K562 (cell line): ENCODE data around the gene DBF4B. TPM values are rescaled to one million over a fixed set of nuclear protein-coding genes. Genes with fewer than 3 reads are reported as not detected.
A peak's percentile ranks its signal among the peaks of the same experiment; 100 is the strongest.

Experiments
- ATAC-seq: fragments of 200-7000 bp; cut with Tn5 transposase; 3 replicates; pipeline ENCODE4 v1.9.1; 2020; ENCODE audit warnings: moderate library complexity
- BruUV-seq: library from RNA; stranded (reverse); fragments of 400-500 nt; replicated peaks from 2 replicates; lab custom pipeline; 2021; lab: Mats Ljungman, UMichigan
- CTCF ChIA-PET: fragments of 300-600 bp; formaldehyde crosslinking; extraction: SDS; loops from one replicate; lab custom pipeline; 2021; ENCODE audit warnings: low intra/inter-chr PET ratio; lab: Yijun Ruan, JAX
- POLR2A ChIA-PET: fragments of 300-600, 350-650 bp; sonication (Branson Sonifier 250); formaldehyde crosslinking; extraction: SDS; loops from one replicate; lab custom pipeline; 2021; ENCODE audit warnings: antibody characterized with exemption, inconsistent platforms; lab: Yijun Ruan, JAX
- DNase-seq, 4 experiments: peaks; one replicate each; pipeline versions ENCODE4 v3.0.0 to v3.0.0-alpha.2; 2011 to 2018; ENCODE audit warnings: low spot score in 3 of 4, mixed read lengths in 3 of 4; ENCODE audit errors: extremely low read depth in 1 of 4
- FAIRE-seq: peaks from 2 replicates; lab custom pipeline; 2011; peaks lifted over from hg19 to GRCh38; lab: Jason Lieb, UNC
- H2AFZ ChIP-seq: 2 replicates; pipeline ENCODE4 v1.6.0; 2011; ENCODE audit warnings: low read depth, low read length, control low read depth, inconsistent platforms
- H3K27ac ChIP-seq: fragments of 200-600 bp; 3 replicates; pipeline ENCODE4 v1.8.0; 2011; ENCODE audit warnings: low read depth, mild to moderate bottlenecking, control low read depth, inconsistent platforms, low read length, moderate library complexity, mixed read lengths; ENCODE audit errors: extremely low read depth
- H3K27me3 ChIP-seq, 2 experiments: fragments of 300-600 bp in 1 of 2; 2 replicates in 1 of 2; 3 replicates in 1 of 2; pipeline versions ENCODE4 v1.6.0 to v1.8.0; 2011; ENCODE audit warnings: inconsistent platforms in 2 of 2, low read length in 2 of 2, mild to moderate bottlenecking in 1 of 2, mixed read lengths in 1 of 2, moderate library complexity in 1 of 2; ENCODE audit not compliant: control insufficient read depth in 2 of 2, insufficient read depth in 2 of 2
- H3K36me3 ChIP-seq: fragments of 300-600 bp; 3 replicates; pipeline ENCODE4 v1.8.0; 2011; ENCODE audit warnings: mild to moderate bottlenecking, low read length, inconsistent platforms; ENCODE audit not compliant: control insufficient read depth, insufficient read depth
- H3K4me1 ChIP-seq, 2 experiments: fragments of 200-600 bp in 1 of 2; replicated peaks in 1 of 2; 2 replicates in 1 of 2; 3 replicates in 1 of 2; pipeline versions ENCODE4 v1.5.1 to v1.8.0; 2011; ENCODE audit warnings: inconsistent platforms in 2 of 2, low read length in 2 of 2, mild to moderate bottlenecking in 1 of 2, mixed read lengths in 1 of 2, moderate library complexity in 1 of 2; ENCODE audit not compliant: control insufficient read depth in 2 of 2, insufficient read depth in 2 of 2
- H3K4me2 ChIP-seq: 2 replicates; pipeline ENCODE4 v1.6.1; 2011; ENCODE audit warnings: low read length, control low read depth, inconsistent platforms, mixed read lengths; ENCODE audit not compliant: insufficient read depth
- H3K4me3 ChIP-seq: fragments of 200-600 bp; sonication (generic), shearing (Covaris generic); 2 replicates; pipeline ENCODE4 v1.5.1; 2016; ENCODE audit warnings: control low read depth, inconsistent platforms
- H3K79me2 ChIP-seq: fragments of 200-600 bp; 3 replicates; pipeline ENCODE4 v1.8.0; 2011; ENCODE audit warnings: low read length, inconsistent platforms; ENCODE audit not compliant: control insufficient read depth, insufficient read depth
- H3K9ac ChIP-seq, 2 experiments: 2 replicates each; pipeline versions ENCODE4 v1.6.0 to v1.6.1; 2011; ENCODE audit warnings: low read depth in 2 of 2, low read length in 2 of 2, control low read depth in 1 of 2, inconsistent platforms in 1 of 2, mild to moderate bottlenecking in 1 of 2, mixed read lengths in 1 of 2; ENCODE audit not compliant: insufficient read depth in 1 of 2
- H3K9me1 ChIP-seq: one replicate; pipeline ENCODE4 v1.6.0; 2011; ENCODE audit warnings: inconsistent platforms, mild to moderate bottlenecking, low read length, moderate library complexity; ENCODE audit not compliant: control insufficient read depth, insufficient read depth
- H3K9me3 ChIP-seq: replicated peaks from 2 replicates; pipeline ENCODE4 v1.5.1; 2011; ENCODE audit warnings: low read depth, low read length, inconsistent platforms; ENCODE audit not compliant: control insufficient read depth, insufficient read depth
- H4K20me1 ChIP-seq: replicated peaks from 2 replicates; pipeline ENCODE4 v1.6.1; 2011; ENCODE audit warnings: low read length, inconsistent platforms, mixed read lengths; ENCODE audit not compliant: control insufficient read depth, insufficient read depth
- ADNP ChIP-seq: fragments of 200-800 bp; sonication (Bioruptor generic); IDR thresholded peaks from 2 replicates; pipeline ENCODE4 v1.6.1; 2016; ENCODE audit warnings: missing genetic modification characterization, missing compliant biosample characterization
- BCOR ChIP-seq: fragments of 450-650 bp; IDR thresholded peaks from 2 replicates; pipeline ENCODE4 v1.6.1; 2016
- BRD4 ChIP-seq: fragments of 200-600 bp; sonication (generic); IDR thresholded peaks from 2 replicates; pipeline ENCODE4 v1.6.1; 2017; ENCODE audit warnings: inconsistent platforms
- CCAR2 ChIP-seq: fragments of 200-400 bp; formaldehyde crosslinking; IDR thresholded peaks from 2 replicates; pipeline ENCODE4 v1.6.1; 2017; ENCODE audit warnings: mild to moderate bottlenecking, low read depth, low read length
- ELF4 ChIP-seq: fragments of 450-650 bp; formaldehyde crosslinking; IDR thresholded peaks from 2 replicates; pipeline ENCODE4 v1.4.0; 2022; ENCODE audit warnings: missing genetic modification characterization
- HMG20A ChIP-seq: fragments of 450-650 bp; formaldehyde crosslinking; conservative IDR thresholded peaks from 2 replicates; pipeline ENCODE4 v1.4.0; 2020; ENCODE audit warnings: mild to moderate bottlenecking, mixed read lengths
- KDM1A ChIP-seq, 2 experiments: fragments of 450-650 bp; IDR thresholded peaks; 2 replicates each; pipeline ENCODE4 v1.6.1; 2016; ENCODE audit warnings: mild to moderate bottlenecking in 2 of 2
- MTA1 ChIP-seq: fragments of 450-650 bp; IDR thresholded peaks from 2 replicates; pipeline ENCODE4 v1.6.1; 2017; ENCODE audit warnings: borderline replicate concordance
- NR2C2 ChIP-seq, 2 experiments: fragments of 200-800 bp in 1 of 2; sonication (Bioruptor generic) in 1 of 2; sonication (generic) in 1 of 2; formaldehyde crosslinking in 1 of 2; IDR thresholded peaks; 2 replicates each; pipeline versions ENCODE4 v1.6.1 to v1.8.0; 2016 to 2022; ENCODE audit warnings: mild to moderate bottlenecking in 1 of 2, missing compliant biosample characterization in 1 of 2, missing genetic modification characterization in 1 of 2, missing genetic modification reagents in 1 of 2
- PCBP1 ChIP-seq: fragments of 200-400 bp; formaldehyde crosslinking; IDR thresholded peaks from 2 replicates; pipeline ENCODE4 v1.6.1; 2018; ENCODE audit warnings: mild to moderate bottlenecking, low read depth, low read length; ENCODE audit not compliant: poor library complexity, severe bottlenecking
- RAD21 ChIP-seq, 2 experiments: fragments of 250-450 bp in 1 of 2; fragments of 450-650 bp in 1 of 2; sonication (Bioruptor Pico) in 1 of 2; formaldehyde crosslinking in 1 of 2; IDR thresholded peaks in 1 of 2; conservative IDR thresholded peaks in 1 of 2; 2 replicates each; pipeline versions ENCODE4 v1.4.0 to v1.8.0; 2020 to 2022; ENCODE audit warnings: mild to moderate bottlenecking in 2 of 2, moderate library complexity in 1 of 2
- RBM17 ChIP-seq: fragments of 200-400 bp; formaldehyde crosslinking; IDR thresholded peaks from 2 replicates; pipeline ENCODE4 v1.6.1; 2017; ENCODE audit warnings: low read depth, mild to moderate bottlenecking, low read length, borderline replicate concordance
- RBM25 ChIP-seq: fragments of 200-400 bp; formaldehyde crosslinking; IDR thresholded peaks from 2 replicates; pipeline ENCODE4 v1.6.1; 2018; ENCODE audit warnings: low read length, low read depth, moderate library complexity; ENCODE audit not compliant: severe bottlenecking
- TEAD2 ChIP-seq: fragments of 450-650 bp; IDR thresholded peaks from 2 replicates; pipeline ENCODE4 v1.6.1; 2016; ENCODE audit warnings: missing genetic modification characterization, control low read depth, missing compliant biosample characterization
- ZZZ3 ChIP-seq: fragments of 450-650 bp; IDR thresholded peaks from 2 replicates; pipeline ENCODE4 v1.6.1; 2016; ENCODE audit warnings: antibody characterized with exemption, mild to moderate bottlenecking, moderate library complexity
- WGBS: fragments of 100-300 bp; shearing (Covaris generic); methylation state at CpG from one replicate; pipeline ENCODE4 v1.1.6; 2016; ENCODE audit warnings: low coverage, mixed read lengths; ENCODE audit not compliant: insufficient coverage; ENCODE audit errors: missing lambda C conversion rate; 5-methylcytosine and 5-hydroxymethylcytosine counted together
- in situ Hi-C: fragments of 300-500 bp; cut with MboI; formaldehyde crosslinking; loops from 4 replicates; pipeline ENCODE4 v1.15.0; 2018; ENCODE audit warnings: inconsistent platforms, mixed read lengths
- intact Hi-C: fragments of 100-400 bp; cut with micrococcal nuclease; formaldehyde crosslinking; loops from 2 replicates; pipeline ENCODE4 v1.14.2; 2022
- polyA plus RNA-seq, 8 experiments: library from polyadenylated mRNA; depleted of rRNA in 4 of 8; stranded (reverse) in 5 of 8; unstranded in 3 of 8; fragments of >200 nt; fragmentation: Nextera tagmentation in 2 of 8; fragmentation: Illumina TruSeq in 1 of 8; extraction: Ambion mirVana in 2 of 8; extraction: Trizol in 1 of 8; gene quantifications; 2 replicates each; pipeline versions ENCODE4 v1.2.1 to v1.2.3, GENCODE V29; 2011 to 2014; ENCODE audit warnings: inconsistent platforms in 1 of 8, missing spikeins in 1 of 8
- total RNA-seq, 7 experiments: library from RNA; depleted of rRNA in 6 of 7; stranded (reverse); fragments of >200 nt in 6 of 7; fragmentation: Illumina TruSeq in 2 of 7; extraction: Trizol in 2 of 7; gene quantifications; 2 replicates each; pipeline versions ENCODE4 v1.2.1 to v1.2.3, GENCODE V29; 2011 to 2021; ENCODE audit warnings: low replicate concordance in 1 of 7

The DBF4B gene
- total and polyA plus RNA-seq, 9 of the 15 experiments (the other 6 are each of a cell fraction or from before 2014, with no cell fraction given): 2.5 to 26.9 (median 14.6) TPM

DNA sequence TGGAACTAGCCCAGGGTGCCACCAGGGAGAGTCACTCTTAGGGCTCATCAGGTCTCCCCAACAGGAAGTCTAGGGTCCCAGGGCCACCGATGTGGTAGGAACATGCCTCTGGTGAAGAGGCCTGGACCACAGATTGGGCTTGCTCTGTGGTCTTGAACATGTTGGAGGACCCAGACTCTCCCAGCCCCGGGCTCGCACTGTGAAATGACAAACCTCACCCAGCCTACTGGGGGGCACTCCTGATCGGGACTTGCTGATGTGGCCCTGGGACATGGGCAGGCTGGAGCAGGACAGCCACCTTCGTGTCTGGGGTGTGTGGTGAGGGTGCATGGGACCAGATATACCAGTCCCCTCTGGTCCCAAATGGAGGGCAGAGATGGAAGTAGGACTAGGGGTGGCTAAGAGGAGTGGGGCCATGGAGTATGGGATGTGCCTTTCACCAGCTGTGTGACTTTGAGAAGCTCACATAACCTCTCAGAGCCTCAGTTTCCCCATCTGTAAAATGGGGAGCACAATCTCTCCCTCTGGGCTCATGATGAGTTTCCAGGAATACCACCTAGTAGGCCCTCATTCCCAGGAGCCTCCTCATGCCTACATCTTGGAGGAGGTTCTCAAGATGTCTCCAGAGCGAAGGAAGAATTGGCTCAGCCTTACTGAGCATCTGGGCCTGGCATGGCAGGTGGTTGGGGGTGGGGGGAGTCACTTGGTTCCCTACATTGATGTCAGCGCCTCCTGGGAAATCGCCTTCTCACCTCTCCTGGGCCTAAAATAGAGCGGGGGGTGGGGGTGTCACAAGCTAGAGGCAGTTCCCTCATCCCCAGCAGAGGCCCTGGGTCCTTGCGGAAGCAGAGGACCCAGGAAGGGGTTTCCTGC, 48.8 kb downstream of the DBF4B start:
- WGBS: 19% methylated on average over 7 of the region's 10 CpGs
- Histone ChIP-seq H2AFZ (no peak overlapping the region), H3K9ac (peak overlapping the region in 1 of 2 experiments; percentile 45; a peak in 1 of 4 replicates), H3K79me2 (no peaks in the 10 kb centered on the region), H3K27ac (no peak overlapping the region), H3K4me2 (no peak overlapping the region), H3K9me3 (no peaks in the 10 kb centered on the region), H3K9me1 (no peaks in the 10 kb centered on the region), H3K27me3 (peaks cover 3 to 31% of the 10 kb centered on the region in 2 experiments; a peak in 3 of 5 replicates), H3K4me1 (peaks cover 0 to 18% of the 10 kb centered on the region in 2 experiments; a peak in 2 of 5 replicates), H3K36me3 (no peaks in the 10 kb centered on the region), H3K4me3 (no peak overlapping the region), H4K20me1 (peaks cover 10% of the 10 kb centered on the region; the same call in 1 of the 2 replicates)
- TF ChIP-seq RAD21 (CRISPR knock-in tag; conservative IDR thresholded peaks at IDR 0.05 in 1 of 2, IDR thresholded peaks at IDR 0.05 in 1 of 2): no peak
- TF ChIP-seq RBM25: peak; percentile 59
- TF ChIP-seq ZZZ3: no peak
- TF ChIP-seq ELF4 (CRISPR knock-in tag): no peak
- no peak for TF ChIP-seq HMG20A (CRISPR knock-in tag)
- TF ChIP-seq PCBP1: no peak
- no peak for TF ChIP-seq RBM17
- 0 out of 4 replicates have a peak, but pooled peaks of 1 of the 2 experiments have one; percentile 12 for TF ChIP-seq KDM1A (IDR thresholded peaks at IDR 0.05)
- no peak for TF ChIP-seq TEAD2
- TF ChIP-seq BCOR: peak; percentile 59
- no peak for TF ChIP-seq BRD4
- TF ChIP-seq NR2C2 (CRISPR knock-in tag; IDR thresholded peaks at IDR 0.05): no peak
- TF ChIP-seq NR2C2 (tag; IDR thresholded peaks at IDR 0.05): no peak
- no peak for TF ChIP-seq MTA1
- TF ChIP-seq CCAR2: no peak
- 0 out of 2 replicates have a peak, but pooled peaks have one; percentile 30 for TF ChIP-seq ADNP (tag)
- FAIRE-seq (no peak), ATAC-seq (peak; percentile 9; the same call in 1 of the 3 replicates), DNase-seq (no peak)
- intact Hi-C loops (no loop called here), in situ Hi-C loops (no loop called here)
- ChIA-PET POLR2A (no interaction called here), CTCF (no interaction called here)
- BruUV-seq: no TSS peak
